RKO (cell line): Measurements from ENCODE around the gene SCTR.

Experiments used
- DNase-seq: peaks from one replicate; pipeline ENCODE4 v3.0.0-alpha.2; 2016; ENCODE audit warnings: low spot score

The SCTR gene

DNA sequence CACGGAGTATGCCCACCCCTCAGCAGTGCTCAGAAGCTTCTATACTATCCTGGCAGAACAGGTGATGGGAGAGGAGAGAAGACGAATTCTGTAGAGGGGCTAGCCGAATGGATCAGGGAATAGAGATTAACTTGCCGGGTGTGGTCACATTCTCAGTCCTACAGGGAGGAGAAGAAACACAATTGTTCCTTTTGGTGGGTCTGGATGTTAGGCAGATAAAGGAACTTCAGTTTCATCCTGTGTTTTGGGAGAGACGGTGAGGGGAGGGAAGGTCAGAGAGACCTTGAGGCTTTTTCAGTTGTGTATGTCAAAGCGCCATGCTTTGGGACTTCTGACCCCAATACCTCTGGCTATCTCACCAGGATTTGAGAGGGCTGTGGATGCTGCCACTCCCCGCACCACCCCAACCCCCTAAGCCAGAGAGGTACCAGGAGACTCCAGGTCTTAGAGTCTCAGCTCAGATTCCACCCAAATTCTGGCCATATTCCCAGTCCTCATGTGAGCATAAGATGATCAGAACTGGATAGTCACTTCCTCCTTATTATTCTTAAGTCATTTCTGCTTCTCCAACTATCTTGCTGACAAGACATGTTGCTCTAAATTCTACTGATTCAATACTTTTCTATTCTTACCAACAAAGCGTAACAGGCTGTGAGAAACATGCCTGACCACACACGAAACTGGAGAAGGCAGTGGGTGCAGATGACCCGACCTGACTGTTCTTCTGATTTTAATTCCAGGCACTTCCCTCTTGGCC lies 94.9 kb downstream of the SCTR start:
- no peak for DNase-seq

GRCh38 chr2:119428488-119429224 lies 95.6 kb downstream of the SCTR start:
- no peak for DNase-seq

DNA sequence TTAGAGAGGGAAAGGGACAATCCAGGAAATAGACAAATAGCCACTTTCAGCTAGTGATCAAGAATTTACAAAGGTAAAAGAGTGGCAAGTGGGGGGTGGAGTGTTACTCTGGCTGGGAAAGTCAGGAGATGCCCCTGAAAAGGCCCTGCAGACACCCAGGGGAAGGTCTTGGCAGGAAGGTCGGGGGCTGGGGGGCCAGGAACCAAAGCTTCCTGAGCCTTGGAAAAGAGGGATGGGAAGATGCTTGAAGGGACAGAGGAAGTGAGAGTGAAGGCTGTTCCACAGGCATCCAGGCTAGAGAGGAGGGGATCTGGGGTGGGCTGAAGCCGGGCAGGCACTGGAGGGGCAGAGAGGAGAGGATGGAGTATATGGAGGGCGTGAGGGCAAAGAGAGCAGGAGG lies 96.5 kb downstream of the SCTR start:
- DNase-seq, result no peak

DNA sequence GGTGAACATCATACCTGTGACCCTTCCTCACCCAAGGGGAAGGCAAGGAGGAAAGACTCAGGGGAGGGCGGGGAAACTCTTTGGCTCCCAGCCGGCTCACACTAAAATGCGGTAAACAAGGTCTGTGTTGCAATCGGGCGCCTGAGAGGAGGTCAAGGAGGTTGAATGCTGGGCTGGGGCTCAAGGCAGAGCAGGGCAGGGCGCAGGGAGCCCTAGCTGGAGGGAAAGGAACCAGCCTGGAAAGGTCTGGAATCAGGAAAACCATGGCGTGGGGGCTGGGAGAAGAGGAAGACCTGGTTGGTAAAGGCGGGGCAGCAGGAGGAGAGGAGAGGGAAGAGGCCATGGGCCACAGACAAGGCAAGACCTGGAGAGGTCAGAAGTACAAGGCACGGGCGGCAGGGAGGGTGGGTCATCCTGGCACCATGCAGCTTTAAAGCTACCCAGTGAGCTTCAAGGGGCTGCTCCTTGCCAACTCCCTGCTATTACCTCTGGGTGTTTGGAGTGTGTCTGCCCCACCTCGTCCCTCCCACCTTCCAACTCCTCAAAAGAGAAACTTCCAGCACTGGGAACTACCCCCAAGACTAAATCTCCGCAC lies 97.4 kb downstream of the SCTR start:
- no peak for DNase-seq

DNA sequence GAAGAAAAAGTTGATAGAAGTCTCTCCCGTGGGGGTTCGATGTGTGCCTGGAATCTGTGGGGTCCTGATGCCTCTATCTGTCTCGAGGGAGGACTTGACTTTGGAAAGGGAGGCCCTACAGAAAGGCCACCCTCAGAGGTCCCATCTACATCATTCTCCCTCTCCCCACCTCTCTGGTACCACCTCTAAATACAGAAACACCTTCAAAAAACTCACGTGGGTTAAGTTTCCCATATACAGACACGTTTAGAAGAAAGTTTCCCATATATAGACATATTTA lies 97.9 kb downstream of the SCTR start:
- DNase-seq, result no peak

- DNase-seq, result no peak
Observed at GRCh38 chr2:119425620-119426395, 98.5 kb downstream of the SCTR start.

GRCh38 chr2:119425119-119425405 lies 99.2 kb downstream of the SCTR start:
- DNase-seq, result no peak

GRCh38 chr2:119424284-119425118 lies 99.8 kb downstream of the SCTR start:
- no peak for DNase-seq

DNA sequence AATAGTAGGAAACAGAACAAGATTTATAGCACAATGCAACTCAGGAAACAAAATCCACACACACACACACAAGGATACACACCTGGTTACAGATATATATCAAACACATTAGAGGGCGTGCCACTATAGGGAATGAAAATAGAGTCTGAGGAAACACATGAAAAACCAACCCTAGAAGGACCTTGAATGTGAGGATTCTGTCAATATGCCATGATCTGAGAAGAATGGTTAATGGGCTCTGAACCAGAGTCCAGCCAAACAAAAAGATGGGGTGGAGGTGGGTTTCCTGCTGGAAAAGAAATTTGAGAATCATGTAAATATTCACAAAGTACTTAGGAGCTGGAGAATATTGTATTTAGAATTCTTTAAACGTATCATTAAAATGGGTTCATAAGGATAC lies 100.5 kb downstream of the SCTR start:
- no peak for DNase-seq

DNA sequence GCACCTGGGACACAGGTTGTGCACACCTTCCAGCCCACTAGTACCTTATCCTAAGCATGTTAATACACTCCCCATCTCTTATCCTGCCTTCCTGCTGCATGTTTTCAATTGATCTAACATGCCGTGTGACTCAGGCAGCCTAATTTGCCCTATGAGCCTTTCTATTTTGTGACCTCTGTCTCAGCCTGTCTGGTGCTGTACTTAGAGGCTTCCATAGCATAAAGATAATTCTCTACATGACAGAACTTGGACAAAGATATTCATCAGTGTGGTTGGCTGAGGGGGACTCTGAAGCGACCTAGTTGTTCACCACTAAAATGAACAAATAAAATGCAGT lies 101.2 kb downstream of the SCTR start:
- DNase-seq, result no peak

- DNase-seq, result no peak
Observed at GRCh38 chr2:119422360-119423107, 101.7 kb downstream of the SCTR start.

GRCh38 chr2:119421741-119422140 lies 102.5 kb downstream of the SCTR start:
- no peak for DNase-seq

- DNase-seq, result no peak
Observed at GRCh38 chr2:119421304-119421703, 103.0 kb downstream of the SCTR start.

DNA sequence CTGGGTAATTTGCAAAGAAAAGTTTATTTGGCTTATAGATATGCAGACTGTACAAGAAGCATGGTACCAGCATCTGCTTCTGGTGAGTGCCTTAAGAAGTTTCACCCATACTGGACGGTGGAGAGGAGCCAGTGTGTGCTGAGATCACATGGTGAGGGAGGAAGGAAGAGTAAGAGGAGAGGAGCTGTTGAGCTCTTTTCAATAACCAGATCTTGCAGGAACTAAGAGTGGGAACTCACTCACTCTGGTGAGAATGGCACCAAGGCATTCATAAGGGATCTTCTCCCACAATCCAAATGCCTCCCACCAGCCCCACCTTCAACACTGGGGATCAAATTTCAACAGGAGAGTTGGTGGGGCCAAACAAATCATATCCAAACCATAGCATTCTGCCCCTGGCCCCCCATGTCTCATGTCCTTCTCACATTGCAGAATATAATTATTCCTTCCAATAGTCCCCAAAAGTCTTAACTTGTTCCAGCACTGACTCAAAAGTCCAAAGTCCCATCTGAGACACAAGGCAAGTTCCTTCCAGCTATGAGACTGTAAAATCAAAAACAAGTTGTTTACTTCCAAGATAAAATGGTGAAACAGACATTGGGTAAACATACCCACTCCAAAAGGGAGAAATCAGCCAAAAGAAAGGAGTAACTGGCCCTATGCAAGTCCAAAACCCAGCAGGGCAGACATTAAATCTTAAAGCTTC lies 104.3 kb downstream of the SCTR start:
- DNase-seq, result no peak

DNA sequence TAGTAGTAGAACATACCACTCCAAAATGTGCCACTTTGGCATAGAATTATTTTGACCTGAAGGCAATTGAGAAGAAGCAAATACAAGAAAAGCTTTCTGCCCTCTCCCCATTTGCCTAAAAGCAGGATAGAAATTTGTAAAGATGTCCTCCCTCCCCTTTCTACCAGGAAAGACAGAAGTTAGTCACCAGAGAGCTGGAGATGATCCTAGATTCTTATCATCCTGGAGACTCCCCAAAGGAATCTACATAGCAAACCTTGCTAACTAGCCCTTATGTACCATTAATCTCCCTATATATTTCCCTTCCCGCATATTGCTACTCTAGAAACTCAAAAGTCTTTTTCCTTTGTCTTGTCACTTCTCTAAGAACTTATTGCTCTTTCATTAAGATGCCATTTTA lies 105.2 kb downstream of the SCTR start:
- no peak for DNase-seq

- DNase-seq, result no peak
Observed at GRCh38 chr2:119417908-119418307, 106.4 kb downstream of the SCTR start.

GRCh38 chr2:119416299-119416923 lies 107.9 kb downstream of the SCTR start:
- no peak for DNase-seq

DNA sequence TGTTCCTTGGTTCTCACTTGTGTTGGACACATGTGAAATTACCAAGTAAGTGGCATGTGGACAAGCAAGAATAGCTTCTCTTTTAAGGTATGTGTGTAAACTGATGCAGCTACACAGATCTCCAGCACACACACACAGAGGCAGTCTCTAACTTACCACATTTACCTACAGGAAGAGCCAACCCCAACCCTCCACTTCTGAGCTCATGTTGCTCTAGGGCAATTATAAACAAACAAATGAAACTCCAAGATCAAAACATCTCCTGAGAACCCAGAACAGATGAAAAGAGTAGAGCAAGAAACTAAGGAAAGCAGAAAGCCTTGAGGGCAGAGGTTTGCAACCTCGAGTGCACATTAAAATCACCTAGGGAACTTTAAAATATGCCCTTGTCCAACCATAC lies 108.7 kb downstream of the SCTR start:
- DNase-seq, result no peak

- no peak for DNase-seq
Observed at GRCh38 chr2:119414894-119415293, 109.4 kb downstream of the SCTR start.

DNA sequence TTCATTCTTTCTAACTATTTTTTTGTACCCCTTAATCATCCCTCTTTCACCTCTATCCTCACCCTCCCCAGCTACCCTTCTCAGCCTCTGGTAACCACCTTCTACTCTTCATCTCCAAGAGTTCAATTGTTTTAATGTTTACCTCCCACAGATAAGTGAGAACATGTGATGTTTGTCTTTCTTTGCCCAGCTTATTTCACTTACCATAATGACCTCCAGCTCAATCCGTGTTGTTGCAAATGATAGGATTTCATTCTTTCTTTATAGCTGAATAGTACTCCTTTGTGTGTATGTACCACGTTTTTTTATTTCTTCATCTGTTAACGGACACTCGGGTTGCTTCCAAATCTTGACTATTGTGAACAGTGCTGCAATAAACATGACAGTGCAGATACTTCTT lies 114.8 kb downstream of the SCTR start:
- no peak for DNase-seq
